22Rv1 (cell line): ENCODE results near the gene PTPN12.
A peak's percentile ranks its signal among the peaks of the same experiment; 100 is the strongest.
"Not testable (repeated sequence)": the region's sequence is repeated elsewhere in the genome, so short reads cannot be mapped to it uniquely, and the experiment has no call there.

Experiments
- H3K27ac ChIP-seq: fragments of 450-650 bp; 2 replicates; pipeline ENCODE4 v1.5.1; 2017
- CTCF ChIP-seq: fragments of 450-650 bp; IDR thresholded peaks from 2 replicates; pipeline ENCODE4 v1.5.1; 2017; ENCODE audit warnings: mild to moderate bottlenecking
- ZFX ChIP-seq: fragments of 450-650 bp; IDR thresholded peaks from 2 replicates; pipeline ENCODE4 v1.6.1; 2017; ENCODE audit warnings: antibody characterized with exemption, borderline replicate concordance

The PTPN12 gene

DNA sequence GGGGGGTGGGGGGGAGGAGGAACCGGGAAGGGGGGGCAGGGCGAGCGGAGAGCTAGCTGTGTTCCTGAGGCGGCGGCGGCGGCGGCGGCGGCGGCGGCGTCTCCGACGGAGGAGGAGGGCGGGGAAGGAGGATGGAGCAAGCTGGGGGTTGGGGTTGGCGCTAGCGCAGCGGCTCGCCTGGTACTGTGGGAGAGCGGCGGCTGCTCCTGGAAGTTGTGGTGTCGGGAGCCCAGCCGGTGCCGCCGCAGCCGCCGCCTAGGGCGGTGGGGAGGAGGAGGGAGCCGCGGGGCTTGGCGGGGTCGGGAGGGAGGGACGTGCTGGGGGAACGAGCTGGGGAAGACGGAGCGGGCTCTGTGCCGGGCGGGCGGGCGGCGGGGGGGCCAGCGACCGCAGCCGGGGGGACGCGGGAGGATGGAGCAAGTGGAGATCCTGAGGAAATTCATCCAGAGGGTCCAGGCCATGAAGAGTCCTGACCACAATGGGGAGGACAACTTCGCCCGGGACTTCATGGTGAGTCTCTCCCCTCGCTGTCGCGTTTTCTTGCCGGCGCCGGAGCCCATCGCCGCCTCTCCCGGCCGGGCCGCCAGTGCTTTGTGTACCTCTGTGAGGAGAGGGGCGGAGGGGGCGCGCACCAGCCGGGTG lies at the start of gene PTPN12:
TSS of gene PTPN12 (plus strand) at position 160 of the 642 bp plus-strand sequence. CDS start at position 412, 252 bp downstream.
- no peak for TF ChIP-seq ZFX
- no peak for TF ChIP-seq CTCF
- peak within 1 kb of the TSS; percentile 88 for H3K27ac ChIP-seq

DNA sequence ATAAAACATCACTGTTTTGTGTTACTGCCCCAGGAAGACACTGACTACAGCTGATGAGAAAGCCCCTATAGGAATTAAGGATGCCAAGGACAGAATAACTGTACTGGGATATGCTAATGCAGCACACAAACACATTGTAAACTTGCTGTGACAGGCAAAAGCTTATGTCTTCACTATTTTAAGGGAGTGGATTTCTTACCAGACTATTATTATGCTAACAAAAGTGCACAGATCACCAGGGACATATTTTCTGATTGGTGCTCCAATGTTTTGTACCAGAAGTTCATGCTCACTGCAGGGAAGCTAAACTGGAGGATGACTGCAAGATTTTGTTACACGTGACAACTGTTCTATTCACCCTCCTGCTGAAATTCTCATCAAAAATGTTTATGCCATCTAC lies 48.1 kb upstream of the PTPN12 start:
- no peak for TF ChIP-seq CTCF
- no peak for TF ChIP-seq ZFX

DNA sequence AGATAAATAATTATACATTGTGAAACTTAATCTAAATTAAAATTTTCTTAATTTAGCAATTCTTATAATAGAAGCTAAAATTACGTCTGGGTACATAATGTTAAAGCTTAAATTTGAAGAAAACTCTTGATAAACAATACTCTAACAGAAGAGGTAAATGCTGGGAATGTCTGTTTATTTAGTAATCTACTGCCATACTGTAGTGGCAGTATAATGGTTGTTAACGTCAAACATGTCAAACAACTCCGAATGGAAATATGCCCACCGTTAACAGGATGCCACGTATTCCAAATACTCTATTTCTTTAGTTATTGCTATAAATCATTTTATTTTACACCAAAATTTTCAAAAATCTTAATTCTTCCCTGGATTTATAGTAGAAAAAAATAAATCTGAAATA lies 40.0 kb upstream of the PTPN12 start:
- TF ChIP-seq ZFX (no peak), CTCF (no peak)
- H3K27ac ChIP-seq: no peak overlapping the region

More for the DNA sequence above, 48.1 kb upstream of the PTPN12 start:
- H3K27ac ChIP-seq: no peak overlapping the region

GRCh38 chr7:77498659-77499379 lies 38.3 kb upstream of the PTPN12 start:
- H3K27ac ChIP-seq: peak overlapping the region; percentile 89
- no peak for TF ChIP-seq CTCF
- TF ChIP-seq ZFX: no peak

DNA sequence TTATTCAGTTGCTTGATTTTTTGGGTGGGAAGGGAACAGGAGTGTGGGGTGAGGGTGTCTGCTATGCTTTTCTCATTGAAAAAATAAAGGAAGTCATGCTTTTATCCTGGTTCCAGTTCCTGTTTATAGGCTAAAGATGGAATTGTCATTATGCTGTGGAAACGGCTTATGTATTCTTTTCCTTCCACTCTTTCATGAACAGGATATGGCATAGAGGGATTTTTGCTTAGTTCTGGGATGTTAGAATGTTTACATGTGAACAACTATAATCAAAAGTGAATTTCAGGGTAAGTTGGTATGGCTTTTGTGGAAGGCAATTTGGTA lies 35.9 kb upstream of the PTPN12 start:
- TF ChIP-seq CTCF (no peak), ZFX (no peak)

GRCh38 chr7:77504951-77505350 lies 32.1 kb upstream of the PTPN12 start:
- TF ChIP-seq ZFX: no peak
- no peak for TF ChIP-seq CTCF
- H3K27ac ChIP-seq: no peak overlapping the region

More for the DNA sequence above, 35.9 kb upstream of the PTPN12 start:
- no peak overlapping the region for H3K27ac ChIP-seq

- H3K27ac ChIP-seq: no peak overlapping the region
- TF ChIP-seq CTCF (no peak), ZFX (no peak)
Measured at GRCh38 chr7:77506899-77507298, 30.2 kb upstream of the PTPN12 start.

- H3K27ac ChIP-seq: not testable (repeated sequence)
Measured at GRCh38 chr7:77513002-77513670, 24.0 kb upstream of the PTPN12 start.
